ENCODE results near the gene NQO2. TPM values are rescaled to one million over a fixed set of nuclear protein-coding genes. Genes with fewer than 3 reads are reported as not detected.
A peak's percentile ranks its signal among the peaks of the same experiment; 100 is the strongest.

Gene NQO2
- total and polyA plus RNA-seq, 2 of the 13 experiments (the other 11 are each of a cell fraction or from before 2014, with no cell fraction given) = 32.2 to 56.5 TPM

- TF ChIP-seq SRSF9 (IDR thresholded peaks at IDR 0.05; ENCODE audit: borderline replicate concordance, insufficient read depth, low read depth, low read length, poor library complexity, severe bottlenecking) (no peak), ZBTB34 (CRISPR knock-in tag; IDR thresholded peaks at IDR 0.05) (no peak; the same call in none of the 2 replicates), HDAC2 (CRISPR knock-in tag; IDR thresholded peaks at IDR 0.05) (peak; percentile 71), PAWR (CRISPR knock-in tag; IDR thresholded peaks at IDR 0.05; ENCODE audit: borderline replicate concordance) (no peak), ZKSCAN1 (IDR thresholded peaks at IDR 0.05; ENCODE audit: low read length) (no peak), AFF4 (CRISPR knock-in tag; IDR thresholded peaks at IDR 0.05) (peak; percentile 31; the same call in 1 of the 2 replicates), SAP130 (CRISPR knock-in tag; IDR thresholded peaks at IDR 0.05; ENCODE audit: low read depth) (peak; percentile 85), TFDP1 (CRISPR knock-in tag; IDR thresholded peaks at IDR 0.05; ENCODE audit: borderline replicate concordance) (peak; percentile 73), ZNF512B (CRISPR knock-in tag; IDR thresholded peaks at IDR 0.05; ENCODE audit: borderline replicate concordance) (0 out of 2 replicates have a peak, but pooled peaks have one; percentile 71), HDAC1 (CRISPR knock-in tag; IDR thresholded peaks at IDR 0.05) (peak; percentile 94), NFRKB (IDR thresholded peaks at IDR 0.05) (no peak), ZNF773 (CRISPR knock-in tag; IDR thresholded peaks at IDR 0.05; ENCODE audit: borderline replicate concordance) (peak; percentile 25; the same call in 1 of the 2 replicates), ZNF275 (CRISPR knock-in tag; IDR thresholded peaks at IDR 0.05; ENCODE audit: borderline replicate concordance) (peak; percentile 98; the same call in 1 of the 2 replicates), ZNF326 (CRISPR knock-in tag; IDR thresholded peaks at IDR 0.05; ENCODE audit: borderline replicate concordance) (no peak), SSRP1 (CRISPR knock-in tag; IDR thresholded peaks at IDR 0.05) (peak; percentile 56), FOSL2 (CRISPR knock-in tag; IDR thresholded peaks at IDR 0.05) (peak; percentile 95)
These were observed 11.0 kb upstream of the NQO2 start (continued) for GRCh38 chr6:2988426-2989331.
